H1 (cell line): ENCODE results near the gene ARHGAP4. TPM values are rescaled to one million over a fixed set of nuclear protein-coding genes. Genes with fewer than 3 reads are reported as not detected.

ENCODE experiments used
- CTCF ChIA-PET: fragments of 300-600 bp; sonication (Branson Sonifier 250); formaldehyde crosslinking; loops from one replicate; lab custom pipeline; 2021; ENCODE audit not compliant: partially characterized antibody; lab: Charles Lee
- POLR2A ChIA-PET: fragments of 300-600 bp; sonication (Branson Sonifier 250); formaldehyde crosslinking; loops from one replicate; lab custom pipeline; 2021; ENCODE audit warnings: inconsistent platforms; ENCODE audit not compliant: partially characterized antibody; lab: Charles Lee
- DNase-seq, 2 experiments: peaks; one replicate each; pipeline versions ENCODE4 v3.0.0 to v3.0.0-alpha.2; 2010 to 2022; ENCODE audit warnings: low spot score in 2 of 2, low read depth in 1 of 2, mixed read lengths in 1 of 2
- FAIRE-seq: peaks from 2 replicates; lab custom pipeline; 2011; peaks lifted over from hg19 to GRCh38; lab: Jason Lieb, UNC
- H2AFZ ChIP-seq: 2 replicates; pipeline ENCODE4 v1.8.1; 2012; ENCODE audit warnings: low read length, inconsistent platforms
- H2AK5ac ChIP-seq: 2 replicates; pipeline ENCODE4 v1.6.1; 2013; ENCODE audit warnings: low read depth, low read length
- H2BK120ac ChIP-seq: replicated peaks from 2 replicates; pipeline ENCODE3; 2013; ENCODE audit warnings: low read depth, low read length, inconsistent platforms
- H2BK12ac ChIP-seq: 2 replicates; pipeline ENCODE4 v1.6.1; 2013; ENCODE audit warnings: low read depth, low read length
- H2BK15ac ChIP-seq: 2 replicates; pipeline ENCODE4 v1.6.1; 2013; ENCODE audit warnings: low read length
- H2BK20ac ChIP-seq: 2 replicates; pipeline ENCODE4 v1.6.1; 2013; ENCODE audit warnings: low read length
- H2BK5ac ChIP-seq: 2 replicates; pipeline ENCODE4 v1.6.1; 2013; ENCODE audit warnings: low read depth, low read length
- H3K14ac ChIP-seq: 2 replicates; pipeline ENCODE4 v1.6.1; 2013; ENCODE audit warnings: inconsistent platforms; ENCODE audit not compliant: insufficient read length
- H3K18ac ChIP-seq: 2 replicates; pipeline ENCODE4 v1.6.1; 2013; ENCODE audit warnings: low read length; ENCODE audit errors: extremely low read depth
- H3K23ac ChIP-seq: 2 replicates; pipeline ENCODE4 v1.6.1; 2013; ENCODE audit warnings: inconsistent platforms; ENCODE audit not compliant: insufficient read length
- H3K23me2 ChIP-seq: 2 replicates; pipeline ENCODE4 v1.6.1; 2013; ENCODE audit warnings: low read depth, low read length
- H3K27ac ChIP-seq: 2 replicates; pipeline ENCODE4 v1.6.1; 2011; ENCODE audit warnings: low read depth, low read length, inconsistent platforms
- H3K27me3 ChIP-seq, 4 experiments: replicated peaks in 1 of 4; 1 replicate in 1 of 4; 2 replicates in 3 of 4; pipeline versions ENCODE4 v1.6.1 to v1.8.1; 2011 to 2013; ENCODE audit warnings: low read length in 3 of 4, mild to moderate bottlenecking in 3 of 4, inconsistent platforms in 2 of 4, mixed read lengths in 2 of 4, moderate library complexity in 1 of 4; ENCODE audit not compliant: control insufficient read depth in 3 of 4, insufficient read depth in 3 of 4; ENCODE audit errors: extremely low read depth in 1 of 4
- H3K36me3 ChIP-seq, 4 experiments: 2 replicates each; pipeline versions ENCODE4 v1.6.1 to v1.8.1; 2011 to 2013; ENCODE audit warnings: mild to moderate bottlenecking in 4 of 4, low read length in 3 of 4, moderate library complexity in 2 of 4, control low read depth in 1 of 4, inconsistent platforms in 1 of 4; ENCODE audit not compliant: insufficient read depth in 4 of 4, control insufficient read depth in 2 of 4
- H3K4ac ChIP-seq: replicated peaks from 2 replicates; pipeline ENCODE3; 2013; ENCODE audit warnings: low read length, low read depth, mixed read lengths, inconsistent platforms; ENCODE audit not compliant: insufficient read length
- H3K4me1 ChIP-seq, 4 experiments: replicated peaks in 1 of 4; 1 replicate in 1 of 4; 2 replicates in 3 of 4; pipeline versions ENCODE4 v1.6.1 to v1.8.1; 2011 to 2013; ENCODE audit warnings: low read length in 3 of 4, inconsistent platforms in 2 of 4, mixed read lengths in 1 of 4; ENCODE audit not compliant: insufficient read depth in 4 of 4, control insufficient read depth in 3 of 4
- H3K4me2 ChIP-seq, 2 experiments: 2 replicates each; pipeline versions ENCODE4 v1.6.1 to v1.8.1; 2011 to 2013; ENCODE audit warnings: low read depth in 2 of 2, low read length in 2 of 2, control low read depth in 1 of 2, inconsistent platforms in 1 of 2, mild to moderate bottlenecking in 1 of 2; ENCODE audit not compliant: insufficient read depth in 1 of 2
- H3K4me3 ChIP-seq, 4 experiments: fragments of 200-600, 300-600 bp in 1 of 4; sonication (generic), shearing (Covaris generic), sonication (Bioruptor Twin) in 1 of 4; 2 replicates each; pipeline versions ENCODE4 v1.5.1 to v1.8.1; 2011 to 2016; ENCODE audit warnings: low read length in 4 of 4, low read depth in 3 of 4, control low read depth in 2 of 4, inconsistent platforms in 2 of 4, mild to moderate bottlenecking in 2 of 4, mixed read lengths in 1 of 4, moderate library complexity in 1 of 4; ENCODE audit not compliant: insufficient read depth in 2 of 4; ENCODE audit errors: extremely low read depth in 1 of 4
- H3K56ac ChIP-seq: replicated peaks from 2 replicates; pipeline ENCODE3; 2013; ENCODE audit warnings: low read depth, mild to moderate bottlenecking, mixed read lengths, low read length, inconsistent platforms; ENCODE audit not compliant: insufficient read length
- H3K79me1 ChIP-seq: 2 replicates; pipeline ENCODE4 v1.6.1; 2013; ENCODE audit warnings: low read depth, low read length, control low read depth
- H3K79me2 ChIP-seq, 2 experiments: 2 replicates each; pipeline versions ENCODE4 v1.6.1 to v1.8.1; 2012 to 2013; ENCODE audit warnings: low read length in 2 of 2, mild to moderate bottlenecking in 2 of 2, inconsistent platforms in 1 of 2; ENCODE audit not compliant: insufficient read depth in 2 of 2, control insufficient read depth in 1 of 2
- H3K9ac ChIP-seq, 4 experiments: replicated peaks in 1 of 4; 1 replicate in 1 of 4; 2 replicates in 3 of 4; pipeline versions ENCODE4 v1.6.1 to v1.8.1; 2011 to 2013; ENCODE audit warnings: low read depth in 3 of 4, low read length in 3 of 4, control low read depth in 2 of 4, mild to moderate bottlenecking in 2 of 4, moderate library complexity in 2 of 4, inconsistent platforms in 1 of 4; ENCODE audit errors: extremely low read depth in 1 of 4
- H3K9me3 ChIP-seq, 2 experiments: 2 replicates each; pipeline versions ENCODE4 v1.6.1 to v1.8.1; 2012 to 2013; ENCODE audit warnings: mild to moderate bottlenecking in 2 of 2, moderate library complexity in 2 of 2, control low read depth in 1 of 2, inconsistent platforms in 1 of 2, low read depth in 1 of 2, low read length in 1 of 2, mixed read lengths in 1 of 2; ENCODE audit not compliant: insufficient read depth in 2 of 2
- H4K20me1 ChIP-seq, 2 experiments: replicated peaks in 1 of 2; 2 replicates each; pipeline versions ENCODE3 to v1.8.1; 2011 to 2013; ENCODE audit warnings: inconsistent platforms in 2 of 2, low read length in 2 of 2, mild to moderate bottlenecking in 1 of 2; ENCODE audit not compliant: insufficient read depth in 2 of 2, control insufficient read depth in 1 of 2
- H4K5ac ChIP-seq: 2 replicates; pipeline ENCODE4 v1.6.1; 2013; ENCODE audit warnings: low read length, low read depth, mixed read lengths, inconsistent platforms; ENCODE audit not compliant: insufficient read length
- H4K8ac ChIP-seq: 2 replicates; pipeline ENCODE4 v1.8.0; 2013; ENCODE audit warnings: mild to moderate bottlenecking, moderate library complexity, low read length, inconsistent platforms; ENCODE audit not compliant: insufficient read depth; ENCODE audit errors: extremely low read depth
- H4K91ac ChIP-seq: replicated peaks from 2 replicates; pipeline ENCODE3; 2013; ENCODE audit warnings: low read length, mixed read lengths, inconsistent platforms; ENCODE audit not compliant: insufficient read length
- EP300 ChIP-seq, 2 experiments: IDR thresholded peaks; 1 replicate in 1 of 2; 2 replicates in 1 of 2; pipeline ENCODE4 v1.6.1; 2011 to 2012; ENCODE audit warnings: low read depth in 2 of 2, low read length in 2 of 2, mild to moderate bottlenecking in 2 of 2, borderline replicate concordance in 1 of 2, inconsistent platforms in 1 of 2, moderate library complexity in 1 of 2
- HDAC6 ChIP-seq: IDR thresholded peaks from one replicate; pipeline ENCODE4 v1.7.1; 2012; ENCODE audit warnings: low read depth, mild to moderate bottlenecking, inconsistent platforms, low read length, moderate library complexity
- NANOG ChIP-seq: IDR thresholded peaks from 2 replicates; pipeline ENCODE4 v1.6.1; 2011; ENCODE audit warnings: low read length, low read depth, mild to moderate bottlenecking, inconsistent platforms; ENCODE audit not compliant: insufficient read depth, poor library complexity, severe bottlenecking
- NRF1 ChIP-seq: IDR thresholded peaks from 2 replicates; pipeline ENCODE4 v1.6.1; 2011; ENCODE audit warnings: mild to moderate bottlenecking, low read depth, low read length, improper control_type of control experiment
- POLR2A ChIP-seq, 2 experiments: IDR thresholded peaks; 1 replicate in 1 of 2; 2 replicates in 1 of 2; pipeline ENCODE4 v1.6.1; 2011; ENCODE audit warnings: low read depth in 2 of 2, low read length in 2 of 2, mild to moderate bottlenecking in 2 of 2; ENCODE audit errors: control extremely low read depth in 1 of 2
- POLR2AphosphoS5 ChIP-seq: IDR thresholded peaks from 2 replicates; pipeline ENCODE4 v1.6.1; 2011; ENCODE audit warnings: low read depth, low read length
- POU5F1 ChIP-seq: IDR thresholded peaks from 2 replicates; pipeline ENCODE4 v1.6.1; 2011; ENCODE audit warnings: low read depth, mild to moderate bottlenecking, low read length, moderate library complexity
- SIRT6 ChIP-seq: IDR thresholded peaks from one replicate; pipeline ENCODE4 v1.7.1; 2012; ENCODE audit warnings: low read length, inconsistent platforms
- WGBS, 2 experiments: shearing (Covaris generic) in 1 of 2; methylation state at CpG; one replicate each; pipeline versions ENCODE4 v1.1.6 to v1.1.7; 2013 to 2015; ENCODE audit warnings: low lambda C conversion rate in 2 of 2, mixed read lengths in 2 of 2, inconsistent platforms in 1 of 2, low coverage in 1 of 2, missing lambda C conversion rate in 1 of 2; ENCODE audit not compliant: insufficient replicate concordance in 2 of 2, insufficient coverage in 1 of 2, insufficient read length in 1 of 2; ENCODE audit errors: extremely low coverage in 1 of 2, missing lambda C conversion rate in 1 of 2; 5-methylcytosine and 5-hydroxymethylcytosine counted together
- polyA plus RNA-seq, 7 experiments: library from polyadenylated mRNA; depleted of rRNA in 3 of 7; stranded (reverse) in 5 of 7; unstranded in 2 of 7; fragments of >200 nt in 5 of 7; fragments of 200-250 nt in 2 of 7; gene quantifications; 1 replicate in 5 of 7; 2 replicates in 1 of 7; 4 replicates in 1 of 7; pipeline versions ENCODE4 v1.2.1 to v1.2.3, GENCODE V29; 2011 to 2013; ENCODE audit warnings: missing spikeins in 2 of 7, mixed read lengths in 2 of 7
- total RNA-seq: library from RNA; stranded (reverse); fragmentation: NEBNext Ultra II Directional; extraction: Animal tissue kit (Norgen Biotek cat#: 25700); gene quantifications from 2 replicates; pipeline ENCODE4 v1.2.1, GENCODE V29; 2021
- TF ChIP-seq, protein P1 (sequence below): IDR thresholded peaks from 2 replicates; pipeline ENCODE4 v1.6.1; 2012; ENCODE audit warnings: inconsistent platforms
- TF ChIP-seq, protein P2 (sequence below): IDR thresholded peaks from 2 replicates; pipeline ENCODE4 v1.6.1; 2012; ENCODE audit warnings: low read length, inconsistent platforms

ARHGAP4 gene
- total and polyA plus RNA-seq, 2 of the 8 experiments (the other 6 are each of a cell fraction or from before 2014, with no cell fraction given) = 23.9 to 26.0 TPM

DNA sequence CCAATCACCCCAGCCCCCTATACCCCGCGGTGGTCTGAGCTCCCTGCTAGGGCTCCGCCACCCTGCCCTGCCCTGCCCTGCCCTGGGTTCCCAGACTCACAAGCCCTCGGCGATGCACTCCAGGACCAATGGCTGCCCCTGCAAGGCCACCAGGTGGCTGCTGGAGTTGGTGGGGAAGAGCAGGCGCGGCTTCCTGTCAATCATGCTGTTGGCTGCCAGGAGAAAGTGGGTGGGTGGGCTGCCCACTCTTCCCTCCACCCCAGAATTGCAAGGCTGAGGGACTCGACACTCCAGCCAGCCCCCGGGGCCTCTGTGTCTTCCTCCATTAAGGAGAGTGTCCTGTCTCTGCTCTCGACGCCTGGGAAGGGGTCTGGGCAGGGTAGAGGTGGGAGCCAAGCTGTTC lies 55.8 kb downstream of the ARHGAP4 start:
- H3K4me3 ChIP-seq = no peak overlapping the region
- H4K20me1 ChIP-seq = peaks cover 2 to 9% of the 10 kb centered on the region in 2 experiments
- CTCF ChIA-PET = interaction anchor here (0.7 to 1.5 kb wide), 2 partner anchors 14 to 41 kb away, joined by 3 read pairs; no protein-coding TSS in a partner anchor
- no peak overlapping the region for H4K91ac ChIP-seq
- no peak overlapping the region for H3K27ac ChIP-seq
- POLR2A ChIA-PET = no interaction called here
- no peak overlapping the region for H4K5ac ChIP-seq
- H3K36me3 ChIP-seq = peaks cover 0 to 18% (median under 1%) of the 10 kb centered on the region in 4 experiments; a peak in 1 of 8 replicates
- H2AK5ac ChIP-seq = no peak overlapping the region
- 100% methylated on average over 5 of the region's 11 CpGs; no CpG with 5 or more reads in 1 of the 2 experiments for WGBS, 2 experiments
- H3K23ac ChIP-seq = no peak overlapping the region
- no peaks in the 10 kb centered on the region for H3K23me2 ChIP-seq
- DNase-seq (no peak), FAIRE-seq (no peak)
- H2BK5ac ChIP-seq = no peak overlapping the region
- no peak overlapping the region for H3K14ac ChIP-seq
- no peak overlapping the region for H3K4me2 ChIP-seq
- H3K9ac ChIP-seq = no peak overlapping the region
- H4K8ac ChIP-seq = no peak overlapping the region
- H3K27me3 ChIP-seq = no peaks in the 10 kb centered on the region; a peak in 1 of 7 replicates
- no peak overlapping the region for H2AFZ ChIP-seq
- no peak overlapping the region for H2BK12ac ChIP-seq
- H3K79me1 ChIP-seq = no peaks in the 10 kb centered on the region
- no peak overlapping the region for H3K18ac ChIP-seq
- no peaks in the 10 kb centered on the region for H3K79me2 ChIP-seq
- H3K56ac ChIP-seq = no peak overlapping the region
- TF ChIP-seq POLR2A (IDR thresholded peaks at IDR 0.05; ENCODE audit: control extremely low read depth in 1 of 2, low read depth in 2 of 2, low read length in 2 of 2) = no peak
- TF ChIP-seq, protein P1, sequence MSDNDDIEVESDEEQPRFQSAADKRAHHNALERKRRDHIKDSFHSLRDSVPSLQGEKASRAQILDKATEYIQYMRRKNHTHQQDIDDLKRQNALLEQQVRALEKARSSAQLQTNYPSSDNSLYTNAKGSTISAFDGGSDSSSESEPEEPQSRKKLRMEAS = no peak
- no peak for TF ChIP-seq NANOG
- TF ChIP-seq, protein P2, sequence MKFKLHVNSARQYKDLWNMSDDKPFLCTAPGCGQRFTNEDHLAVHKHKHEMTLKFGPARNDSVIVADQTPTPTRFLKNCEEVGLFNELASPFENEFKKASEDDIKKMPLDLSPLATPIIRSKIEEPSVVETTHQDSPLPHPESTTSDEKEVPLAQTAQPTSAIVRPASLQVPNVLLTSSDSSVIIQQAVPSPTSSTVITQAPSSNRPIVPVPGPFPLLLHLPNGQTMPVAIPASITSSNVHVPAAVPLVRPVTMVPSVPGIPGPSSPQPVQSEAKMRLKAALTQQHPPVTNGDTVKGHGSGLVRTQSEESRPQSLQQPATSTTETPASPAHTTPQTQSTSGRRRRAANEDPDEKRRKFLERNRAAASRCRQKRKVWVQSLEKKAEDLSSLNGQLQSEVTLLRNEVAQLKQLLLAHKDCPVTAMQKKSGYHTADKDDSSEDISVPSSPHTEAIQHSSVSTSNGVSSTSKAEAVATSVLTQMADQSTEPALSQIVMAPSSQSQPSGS = no peak
- TF ChIP-seq POLR2AphosphoS5 = no peak
- TF ChIP-seq HDAC6 = no peak
- TF ChIP-seq SIRT6 = no peak
- TF ChIP-seq NRF1 = no peak
- no peak for TF ChIP-seq POU5F1
- no peak for TF ChIP-seq EP300 (IDR thresholded peaks at IDR 0.05; ENCODE audit: borderline replicate concordance in 1 of 2, low read depth in 2 of 2, low read length in 2 of 2)
- no peak overlapping the region for H2BK120ac ChIP-seq
- H2BK15ac ChIP-seq = no peak overlapping the region
- H2BK20ac ChIP-seq = no peak overlapping the region
- peaks cover 0 to 10% (median 2%) of the 10 kb centered on the region in 4 experiments; a peak in 5 of 7 replicates for H3K4me1 ChIP-seq
- no peaks in the 10 kb centered on the region for H3K9me3 ChIP-seq
- no peak overlapping the region for H3K4ac ChIP-seq
